ENCODE results near the gene GALNT9.

GRCh38 chr12:132165584-132165983 lies 163.8 kb downstream of the GALNT9 start:
- TF ChIP-seq MAX (IDR thresholded peaks at IDR 0.05): no peak
- no peak for TF ChIP-seq CTCF (IDR thresholded peaks at IDR 0.05)
- TF ChIP-seq PBX3 (IDR thresholded peaks at IDR 0.05): no peak
- TF ChIP-seq MYC (IDR thresholded peaks at IDR 0.05; ENCODE audit: borderline replicate concordance, low read length): no peak

Data from A549 (cell line).